SW 1271 (cell line): ENCODE data around the gene DLGAP1.

Source experiments
- DNase-seq, 2 experiments: peaks; one replicate each; lab custom pipeline; 2025; lab: John Stamatoyannopoulos, UW

DLGAP1 gene

DNA sequence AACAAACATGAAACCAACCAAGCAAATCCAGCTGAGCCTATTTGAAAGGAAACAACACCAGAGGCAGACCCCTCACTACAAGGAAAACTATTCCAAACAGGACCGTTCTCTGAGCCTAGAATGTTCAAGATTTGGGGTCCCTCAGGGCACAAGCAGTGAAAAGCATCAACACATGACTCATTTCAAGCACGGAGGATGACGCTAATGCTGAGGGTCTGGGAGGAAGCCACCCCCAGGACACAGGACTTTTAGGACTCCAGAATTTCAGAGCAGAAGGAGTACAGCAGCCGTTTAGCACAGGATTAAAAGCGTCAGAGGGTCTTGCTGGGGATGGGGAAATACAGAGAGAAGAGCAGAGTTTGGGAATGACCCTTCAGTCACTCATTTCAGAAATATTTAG is 168.9 kb downstream of the DLGAP1 start:
- no peak for DNase-seq

GRCh38 chr18:4285525-4285924 is 169.6 kb downstream of the DLGAP1 start:
- no peak for DNase-seq

GRCh38 chr18:4284528-4284927 is 170.6 kb downstream of the DLGAP1 start:
- no peak for DNase-seq

DNA sequence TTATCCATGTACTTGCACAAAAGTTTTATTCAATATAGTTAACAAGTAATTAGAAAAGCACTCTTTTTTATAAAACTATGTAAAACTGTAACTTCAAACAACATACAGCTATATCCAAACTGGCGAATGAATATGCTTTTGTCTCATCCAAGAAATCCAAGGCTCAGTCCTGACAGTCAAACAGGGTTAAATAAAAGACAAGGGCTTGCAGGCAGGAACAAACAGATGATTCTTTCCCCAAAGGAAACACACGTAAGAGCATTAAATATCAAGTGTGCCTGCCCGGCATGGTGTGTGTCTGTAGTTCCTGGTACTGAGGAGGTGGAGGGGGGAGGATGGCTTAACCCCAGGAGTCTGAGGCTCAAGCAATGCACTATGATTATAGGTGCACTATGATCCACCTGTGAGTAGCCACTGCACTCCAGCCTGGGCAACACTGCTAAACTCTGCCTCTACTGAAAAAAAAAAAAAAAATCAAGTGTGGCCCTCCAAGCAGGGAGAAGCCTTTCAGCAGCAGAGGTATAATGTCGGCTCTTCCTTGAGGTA is 171.3 kb downstream of the DLGAP1 start:
- no peak for DNase-seq

GRCh38 chr18:4282954-4283353 is 172.2 kb downstream of the DLGAP1 start:
- no peak for DNase-seq

DNA sequence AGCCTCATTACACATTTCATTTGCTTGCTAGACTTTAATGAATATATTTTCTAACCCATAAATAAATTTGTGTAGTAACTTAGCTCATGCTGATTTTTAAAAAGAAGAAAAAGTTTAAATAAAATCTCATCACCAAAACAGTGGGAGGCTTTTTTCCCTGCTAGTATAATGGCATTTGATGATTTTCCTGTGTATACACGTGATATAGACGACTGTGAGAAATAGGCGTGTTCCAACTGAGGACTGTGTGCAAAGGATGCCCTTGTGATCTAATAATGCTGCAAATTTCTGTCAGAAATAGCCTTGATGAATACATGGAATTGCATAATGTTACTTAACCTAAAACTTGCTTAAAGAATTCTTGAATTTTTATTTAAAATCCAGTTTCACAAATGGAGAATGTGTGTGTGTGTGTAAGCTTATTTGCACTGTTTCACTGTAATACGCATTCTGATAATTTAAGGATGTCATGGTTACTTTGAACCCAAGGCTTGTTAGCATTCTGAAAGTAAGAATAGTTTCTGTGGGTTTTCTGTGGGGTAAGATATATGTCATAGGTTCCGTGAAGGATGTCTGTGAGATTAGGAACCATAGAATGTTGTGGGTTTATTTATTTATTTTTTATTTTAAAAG is 178.0 kb downstream of the DLGAP1 start:
- DNase-seq, result no peak

DNA sequence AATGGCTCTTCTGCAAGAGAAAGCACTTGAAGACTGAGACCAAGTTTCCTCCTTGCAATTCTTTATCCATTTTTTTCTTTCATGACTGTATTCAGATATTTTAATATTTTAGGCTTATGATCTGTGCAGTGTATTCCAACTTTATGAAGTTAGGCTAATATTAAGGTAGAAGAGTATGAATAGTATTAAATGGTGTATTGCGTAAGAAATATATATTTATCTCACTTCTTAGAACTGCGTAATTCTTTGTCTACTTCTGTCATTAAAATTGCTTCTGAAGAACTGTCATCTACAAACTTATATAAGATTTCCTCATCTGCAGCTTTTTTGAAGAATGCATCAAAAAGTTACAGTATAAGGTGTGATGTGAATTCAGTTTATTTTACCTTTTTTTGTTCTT is 183.2 kb downstream of the DLGAP1 start:
- DNase-seq, result no peak

- DNase-seq, result no peak
These were observed 184.1 kb downstream of the DLGAP1 start for GRCh38 chr18:4270988-4271387.

- DNase-seq, result no peak
These were observed 185.1 kb downstream of the DLGAP1 start for GRCh38 chr18:4270016-4270415.

DNA sequence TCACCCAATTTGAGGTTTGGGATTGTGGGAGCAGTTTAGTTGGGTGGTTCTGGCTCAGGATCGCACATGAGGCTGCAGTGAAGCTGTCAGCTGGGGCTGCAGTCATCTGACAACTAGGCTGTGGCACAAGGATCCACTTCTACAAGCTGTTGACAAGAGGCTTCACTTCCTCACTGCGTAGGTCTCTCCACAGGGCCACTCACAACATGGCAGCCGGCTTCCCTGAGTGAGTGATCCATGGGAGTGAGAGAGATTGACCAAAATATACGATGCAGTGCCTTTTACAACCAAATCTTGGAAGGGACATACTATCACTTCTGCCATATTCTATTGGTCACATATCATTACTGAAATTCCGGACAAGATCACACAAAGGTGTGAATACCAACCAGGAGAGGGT is 187.5 kb downstream of the DLGAP1 start:
- DNase-seq, result no peak

DNA sequence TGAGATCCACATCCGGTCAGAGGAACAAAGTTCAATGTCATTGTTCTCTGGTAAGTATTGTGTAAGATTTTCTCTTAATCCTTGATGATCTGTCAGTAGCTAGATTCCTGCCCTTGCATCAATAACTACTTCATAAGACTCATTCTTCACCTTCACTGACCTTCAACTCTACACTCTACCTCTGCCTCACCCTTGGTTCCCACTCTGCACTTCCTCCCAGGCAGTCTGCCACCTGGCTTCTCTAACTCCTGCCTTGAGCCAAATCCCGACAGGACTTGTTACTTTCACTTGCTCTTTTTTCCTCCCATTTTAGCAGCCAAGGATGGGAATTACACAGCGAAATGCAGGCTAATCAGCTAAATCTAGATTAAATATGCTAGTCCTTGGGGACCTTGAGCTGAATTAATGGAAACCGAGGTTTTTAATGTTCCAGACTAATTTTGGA is 190.7 kb downstream of the DLGAP1 start:
- no peak for DNase-seq

GRCh38 chr18:4260107-4260506 is 195.0 kb downstream of the DLGAP1 start:
- DNase-seq, result no peak

DNA sequence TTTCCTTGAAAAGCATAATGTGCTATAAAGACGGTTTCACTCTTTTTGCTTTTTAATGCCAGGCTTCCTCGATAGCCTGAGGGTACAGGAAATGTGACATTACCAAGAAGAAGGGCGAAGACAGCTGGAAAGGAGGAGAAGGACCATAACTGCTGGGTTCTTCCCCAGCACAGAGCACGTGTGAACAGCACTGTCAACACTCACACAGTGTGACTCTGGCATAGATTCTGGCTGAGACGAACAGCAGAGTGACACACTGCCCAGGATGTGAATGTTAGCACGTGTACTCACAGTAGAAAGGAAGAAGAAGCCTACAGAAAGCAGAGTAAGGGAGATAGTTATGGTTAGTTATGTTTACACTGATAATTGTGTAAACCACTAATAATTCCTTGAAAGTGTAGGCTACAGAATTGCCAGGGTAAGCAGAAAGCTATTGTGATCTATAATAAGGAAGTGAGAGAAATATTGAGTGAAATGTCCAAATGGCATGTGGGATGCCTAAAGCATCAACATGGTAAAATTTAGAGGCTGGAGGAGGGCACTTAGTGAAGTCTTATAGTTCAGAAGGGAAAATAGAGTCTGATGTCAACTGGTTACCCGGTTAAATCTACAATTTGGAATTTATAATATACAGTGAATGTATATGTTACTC is 198.2 kb downstream of the DLGAP1 start:
- no peak for DNase-seq

DNA sequence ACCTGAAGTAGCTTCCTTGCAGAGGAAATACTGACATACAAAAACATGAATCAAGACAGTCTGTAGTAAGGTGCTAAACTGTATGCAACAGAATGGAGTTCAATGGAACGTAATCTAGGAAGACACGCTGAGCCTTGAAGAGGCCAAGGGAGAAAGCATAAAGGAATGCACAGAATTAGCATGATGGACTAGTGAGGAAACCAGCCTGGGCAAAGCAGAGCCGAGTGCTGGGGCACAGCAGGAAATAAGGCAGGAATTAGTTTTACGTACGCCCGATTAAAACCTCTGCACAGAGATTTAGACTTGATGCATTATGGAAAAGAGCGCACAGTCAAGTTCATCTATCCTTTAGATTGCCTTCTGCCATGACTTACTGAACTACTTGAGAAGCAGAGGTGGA is 200.3 kb downstream of the DLGAP1 start:
- no peak for DNase-seq

GRCh38 chr18:4252829-4253228 is 202.3 kb downstream of the DLGAP1 start:
- no peak for DNase-seq

DNA sequence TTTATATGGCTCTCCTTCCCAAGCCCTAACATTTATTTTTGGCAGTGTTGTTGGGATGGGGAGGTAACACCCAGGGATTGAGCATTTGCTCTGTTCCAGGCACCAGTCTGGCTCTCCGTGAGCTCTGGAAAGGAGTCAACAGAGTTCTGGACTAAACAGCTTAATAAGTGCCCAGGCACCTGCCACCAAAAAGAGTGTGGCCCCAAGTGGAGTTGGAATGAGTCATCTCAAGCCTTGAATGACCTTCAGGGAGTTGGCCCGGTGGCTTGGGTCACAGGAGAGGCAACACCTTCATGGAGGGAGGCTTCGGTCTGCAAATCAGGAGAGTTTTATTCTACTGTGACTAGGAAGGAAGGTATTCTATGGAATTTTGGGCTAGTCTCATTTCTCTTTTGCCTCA is 203.2 kb downstream of the DLGAP1 start:
- no peak for DNase-seq

- no peak for DNase-seq
These were observed 203.9 kb downstream of the DLGAP1 start for GRCh38 chr18:4251206-4251605.

GRCh38 chr18:4250141-4250540 is 205.0 kb downstream of the DLGAP1 start:
- no peak for DNase-seq

GRCh38 chr18:4248686-4249085 is 206.4 kb downstream of the DLGAP1 start:
- DNase-seq, result no peak

DNA sequence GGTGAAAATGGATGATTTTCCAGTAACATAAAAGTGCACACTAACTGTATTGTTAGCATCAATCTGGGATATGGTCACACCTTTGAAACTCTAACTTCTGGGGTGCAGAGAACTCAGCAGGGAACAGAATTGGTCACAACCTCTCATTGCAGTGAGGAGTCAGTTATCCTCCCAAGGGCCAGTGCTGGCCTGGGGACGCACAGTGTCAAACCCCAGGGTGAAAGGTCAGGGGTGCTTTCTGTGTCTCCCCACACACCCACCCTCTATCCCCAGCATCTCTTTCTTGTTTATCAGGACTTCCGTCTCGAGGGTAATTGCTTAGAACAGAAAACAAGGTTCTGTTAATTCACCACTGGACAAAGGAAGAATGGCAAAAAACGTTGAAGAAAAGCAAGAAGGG is 208.7 kb downstream of the DLGAP1 start:
- DNase-seq, result no peak

GRCh38 chr18:4245456-4245855 is 209.7 kb downstream of the DLGAP1 start:
- DNase-seq, result no peak

DNA sequence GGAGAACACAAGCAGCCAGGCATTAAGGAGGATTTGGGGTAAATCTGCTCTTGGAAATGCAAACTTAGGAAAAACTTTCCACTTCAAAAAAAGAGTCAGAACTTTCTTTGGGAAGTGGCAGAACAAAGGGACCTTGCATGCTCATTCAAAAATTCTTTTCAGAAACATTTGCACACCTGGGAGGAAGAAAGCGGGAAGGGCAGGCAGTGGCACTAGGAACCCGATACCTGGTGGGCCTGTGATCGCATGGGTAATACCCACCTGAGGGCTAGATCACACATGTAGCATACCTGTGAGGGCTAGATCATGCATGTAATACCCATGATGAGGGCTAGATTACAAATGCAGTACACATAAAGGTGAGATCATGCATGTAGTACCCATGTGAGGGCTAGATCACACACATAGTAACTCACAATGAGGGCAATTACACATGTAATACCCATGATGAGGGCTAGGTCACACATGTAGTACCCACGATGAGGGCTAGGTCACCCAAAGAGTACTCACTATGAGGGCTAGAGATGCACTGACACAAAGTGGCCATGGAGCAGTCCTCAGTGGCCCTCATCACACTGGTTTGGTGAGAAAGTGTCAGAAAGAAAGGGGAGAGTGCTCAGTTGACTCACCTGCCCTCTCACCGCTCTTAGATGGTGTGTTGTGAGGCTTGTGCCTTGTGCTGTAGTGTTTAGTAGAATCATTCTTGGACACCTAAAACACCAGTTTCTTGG is 212.5 kb downstream of the DLGAP1 start:
- no peak for DNase-seq

- DNase-seq, result no peak
These were observed 214.0 kb downstream of the DLGAP1 start for GRCh38 chr18:4241090-4241617.
